SK-N-SH treated with all-trans-retinoic acid at 6 μM for 48 hours (cell line): ENCODE results near the gene PHF3.
"Not testable (repeated sequence)": the region's sequence is repeated elsewhere in the genome, so short reads cannot be mapped to it uniquely, and the experiment has no call there.

Experiments
- ATAC-seq: fragments of 200-7000 bp; cut with Tn5 transposase; 3 replicates; pipeline ENCODE4 v1.9.1; 2020; ENCODE audit warnings: mild to moderate bottlenecking, moderate library complexity
- ARNTL ChIP-seq: fragments of 450-650 bp; formaldehyde crosslinking; IDR thresholded peaks from 2 replicates; pipeline ENCODE4 v1.5.0; 2020; ENCODE audit warnings: low read depth, mild to moderate bottlenecking, moderate library complexity, borderline replicate concordance
- CREB5 ChIP-seq: fragments of 250-450 bp; sonication (Bioruptor Pico); IDR thresholded peaks from 2 replicates; pipeline ENCODE4 v1.5.1; 2020; ENCODE audit warnings: low read depth, mild to moderate bottlenecking, moderate library complexity
- CSDC2 ChIP-seq: fragments of 250-450 bp; sonication (Bioruptor Pico); IDR thresholded peaks from 2 replicates; pipeline ENCODE4 v1.5.0; 2020; ENCODE audit warnings: mild to moderate bottlenecking, moderate library complexity
- CSRNP3 ChIP-seq: fragments of 250-450 bp; sonication (Bioruptor Pico); IDR thresholded peaks from 2 replicates; pipeline ENCODE4 v1.5.1; 2021; ENCODE audit warnings: mild to moderate bottlenecking, moderate library complexity
- ESRRG ChIP-seq: fragments of 250-450 bp; sonication (Bioruptor Pico); IDR thresholded peaks from 2 replicates; pipeline ENCODE4 v1.6.1; 2021; ENCODE audit warnings: mild to moderate bottlenecking
- GLIS3 ChIP-seq: fragments of 250-450 bp; sonication (Bioruptor Pico); IDR thresholded peaks from 2 replicates; pipeline ENCODE4 v1.5.0; 2020; ENCODE audit warnings: mild to moderate bottlenecking, moderate library complexity
- ISL1 ChIP-seq: fragments of 250-450 bp; sonication (Bioruptor Pico); IDR thresholded peaks from 2 replicates; pipeline ENCODE4 v2.1.2; 2022; ENCODE audit warnings: mild to moderate bottlenecking, moderate library complexity
- OSR1 ChIP-seq: fragments of 250-450 bp; sonication (Bioruptor Pico); IDR thresholded peaks from 2 replicates; pipeline ENCODE4 v1.8.0; 2022; ENCODE audit warnings: moderate library complexity, mild to moderate bottlenecking, inconsistent platforms
- PATZ1 ChIP-seq: fragments of 250-450 bp; sonication (Bioruptor Pico); IDR thresholded peaks from 2 replicates; pipeline ENCODE4 v1.8.0; 2020; ENCODE audit warnings: mild to moderate bottlenecking, moderate library complexity, borderline replicate concordance
- POU6F1 ChIP-seq: fragments of 250-450 bp; sonication (Bioruptor Pico); IDR thresholded peaks from 2 replicates; pipeline ENCODE4 v1.8.0; 2021; ENCODE audit warnings: low read depth, mild to moderate bottlenecking, moderate library complexity, borderline replicate concordance
- PPARA ChIP-seq: fragments of 250-450 bp; sonication (Bioruptor Pico); IDR thresholded peaks from 2 replicates; pipeline ENCODE4 v1.5.0; 2020; ENCODE audit warnings: mild to moderate bottlenecking, borderline replicate concordance
- RARB ChIP-seq: fragments of 250-450 bp; sonication (Bioruptor Pico); IDR thresholded peaks from 2 replicates; pipeline ENCODE4 v1.8.0; 2021; ENCODE audit warnings: mild to moderate bottlenecking, moderate library complexity
- SNAI2 ChIP-seq: fragments of 250-450 bp; sonication (Bioruptor Pico); IDR thresholded peaks from 2 replicates; pipeline ENCODE4 v1.5.0; 2020; ENCODE audit warnings: mild to moderate bottlenecking, moderate library complexity
- TCF4 ChIP-seq: fragments of 250-450 bp; sonication (Bioruptor Pico); IDR thresholded peaks from 2 replicates; pipeline ENCODE4 v1.8.0; 2021; ENCODE audit warnings: mild to moderate bottlenecking, moderate library complexity, borderline replicate concordance
- TOX ChIP-seq: fragments of 250-450 bp; sonication (Bioruptor Pico); IDR thresholded peaks from 2 replicates; pipeline ENCODE4 v1.8.0; 2021; ENCODE audit warnings: mild to moderate bottlenecking, moderate library complexity, borderline replicate concordance
- TSHZ2 ChIP-seq: fragments of 250-450 bp; sonication (Bioruptor Pico); IDR thresholded peaks from 2 replicates; pipeline ENCODE4 v1.5.0; 2020; ENCODE audit warnings: mild to moderate bottlenecking, moderate library complexity
- ZFP3 ChIP-seq: fragments of 250-450 bp; sonication (Bioruptor Pico); IDR thresholded peaks from 2 replicates; pipeline ENCODE4 v1.5.0; 2020; ENCODE audit warnings: mild to moderate bottlenecking, moderate library complexity
- ZFP30 ChIP-seq: fragments of 450-650 bp; formaldehyde crosslinking; IDR thresholded peaks from 2 replicates; pipeline ENCODE4 v1.5.0; 2022; ENCODE audit warnings: mild to moderate bottlenecking, moderate library complexity
- ZNF565 ChIP-seq: fragments of 450-650 bp; formaldehyde crosslinking; conservative IDR thresholded peaks from 2 replicates; pipeline ENCODE4 v1.5.0; 2020; ENCODE audit warnings: low read depth, mild to moderate bottlenecking, moderate library complexity
- ZNF70 ChIP-seq: fragments of 450-650 bp; formaldehyde crosslinking; IDR thresholded peaks from 2 replicates; pipeline ENCODE4 v1.5.0; 2020; ENCODE audit warnings: mild to moderate bottlenecking, moderate library complexity
- ZNF8 ChIP-seq: fragments of 450-650 bp; formaldehyde crosslinking; IDR thresholded peaks from 2 replicates; pipeline ENCODE4 v1.5.0; 2020; ENCODE audit warnings: mild to moderate bottlenecking, moderate library complexity

Gene PHF3

GRCh38 chr6:63732336-63732735 lies 96.7 kb downstream of the PHF3 start:
- TF ChIP-seq TCF4 (CRISPR knock-in tag) = no peak
- no peak for TF ChIP-seq ZNF70 (CRISPR knock-in tag)
- no peak for TF ChIP-seq RARB (CRISPR knock-in tag)
- no peak for ATAC-seq

- TF ChIP-seq PPARA (CRISPR knock-in tag) (no peak), ARNTL (CRISPR knock-in tag) (no peak), OSR1 (CRISPR knock-in tag) (no peak), ZNF70 (CRISPR knock-in tag) (no peak), TCF4 (CRISPR knock-in tag) (no peak), ISL1 (no peak), ZNF8 (no peak), RARB (CRISPR knock-in tag) (no peak), CSDC2 (CRISPR knock-in tag) (no peak)
- TF ChIP-seq, all 23 proteins: peak for 0
- ATAC-seq = no peak
These were observed 99.3 kb downstream of the PHF3 start for GRCh38 chr6:63734923-63735322.

- not testable (repeated sequence) for ATAC-seq
These were observed 102.6 kb downstream of the PHF3 start for GRCh38 chr6:63738190-63738589.

- TF ChIP-seq PATZ1 (CRISPR knock-in tag) (no peak), TSHZ2 (CRISPR knock-in tag) (no peak), OSR1 (CRISPR knock-in tag) (no peak), ISL1 (no peak), TCF4 (CRISPR knock-in tag) (no peak), PPARA (CRISPR knock-in tag) (no peak), CREB5 (CRISPR knock-in tag) (no peak), ZNF70 (CRISPR knock-in tag) (no peak), ZFP3 (CRISPR knock-in tag) (no peak), CSDC2 (CRISPR knock-in tag) (no peak), RARB (CRISPR knock-in tag) (no peak), GLIS3 (CRISPR knock-in tag) (no peak), ZNF565 (CRISPR knock-in tag) (no peak), CSRNP3 (no peak), ZNF8 (no peak), SNAI2 (CRISPR knock-in tag) (no peak), TOX (CRISPR knock-in tag) (no peak), ZFP30 (CRISPR knock-in tag) (no peak), ESRRG (no peak), POU6F1 (CRISPR knock-in tag) (no peak)
- TF ChIP-seq, all 23 proteins: peak for 0
- ATAC-seq = no peak
These were observed 103.6 kb downstream of the PHF3 start for GRCh38 chr6:63739094-63739687.
